ENCODE data around the gene GDI1. TPM values are rescaled to one million over a fixed set of nuclear protein-coding genes. Genes with fewer than 3 reads are reported as not detected.

Gene GDI1
- total and polyA plus RNA-seq, 2 experiments from 2014 or later: 48.5 to 95.9 TPM

GRCh38 chrX:154488336-154489075, 51.6 kb downstream of the GDI1 start:
- ATAC-seq: no peak
- no peak overlapping the region for H3K4me2 ChIP-seq
- H3K9me3 Mint-ChIP-seq: no peaks in the 10 kb centered on the region
- no peak overlapping the region for H3K27ac ChIP-seq (ENCODE audit: low read depth)
- no peak overlapping the region for H3K4me3 Mint-ChIP-seq
- H3K27me3 Mint-ChIP-seq (ENCODE audit: insufficient read depth, low read depth, poor library complexity): peaks cover 15% of the 10 kb centered on the region
- H3K27ac Mint-ChIP-seq: no peak overlapping the region
- no peak overlapping the region for H3K4me3 ChIP-seq
- no peak overlapping the region for H2AFZ ChIP-seq
- H3K4me1 Mint-ChIP-seq: peaks cover 4% of the 10 kb centered on the region; the same call in 2 of the 3 replicates
- DNase-seq (ENCODE audit: low spot score): no peak
- no peaks in the 10 kb centered on the region for H3K36me3 ChIP-seq (ENCODE audit: insufficient read depth)
- no peaks in the 10 kb centered on the region for H3K27me3 ChIP-seq (ENCODE audit: insufficient read depth)
- H4K20me1 ChIP-seq (replicated peaks; ENCODE audit: insufficient read depth): no peaks in the 10 kb centered on the region; the same call in 1 of the 2 replicates
- TF ChIP-seq CREB1 (CRISPR knock-in tag; IDR thresholded peaks at IDR 0.05; ENCODE audit: low read depth) (no peak), EZH2phosphoT487 (IDR thresholded peaks at IDR 0.05; ENCODE audit: unreplicated experiment) (no peak), EZH2 (IDR thresholded peaks at IDR 0.05; ENCODE audit: low read depth, unreplicated experiment) (no peak), JUNB (IDR thresholded peaks at IDR 0.05; ENCODE audit: unreplicated experiment) (no peak), POLR2AphosphoS5 (IDR thresholded peaks at IDR 0.05; ENCODE audit: low read depth) (no peak), ZNF331 (CRISPR knock-in tag; IDR thresholded peaks at IDR 0.05; ENCODE audit: low read depth) (no peak), NANOG (IDR thresholded peaks at IDR 0.05; ENCODE audit: borderline replicate concordance) (no peak), ZNF114 (CRISPR knock-in tag; IDR thresholded peaks at IDR 0.05) (no peak), ZNF462 (CRISPR knock-in tag; IDR thresholded peaks at IDR 0.05) (no peak), STAT1 (IDR thresholded peaks at IDR 0.05; ENCODE audit: unreplicated experiment) (no peak)
- TF ChIP-seq, protein P1, sequence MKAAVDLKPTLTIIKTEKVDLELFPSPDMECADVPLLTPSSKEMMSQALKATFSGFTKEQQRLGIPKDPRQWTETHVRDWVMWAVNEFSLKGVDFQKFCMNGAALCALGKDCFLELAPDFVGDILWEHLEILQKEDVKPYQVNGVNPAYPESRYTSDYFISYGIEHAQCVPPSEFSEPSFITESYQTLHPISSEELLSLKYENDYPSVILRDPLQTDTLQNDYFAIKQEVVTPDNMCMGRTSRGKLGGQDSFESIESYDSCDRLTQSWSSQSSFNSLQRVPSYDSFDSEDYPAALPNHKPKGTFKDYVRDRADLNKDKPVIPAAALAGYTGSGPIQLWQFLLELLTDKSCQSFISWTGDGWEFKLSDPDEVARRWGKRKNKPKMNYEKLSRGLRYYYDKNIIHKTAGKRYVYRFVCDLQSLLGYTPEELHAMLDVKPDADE (IDR thresholded peaks at IDR 0.05): no peak
- TF ChIP-seq, protein P2, sequence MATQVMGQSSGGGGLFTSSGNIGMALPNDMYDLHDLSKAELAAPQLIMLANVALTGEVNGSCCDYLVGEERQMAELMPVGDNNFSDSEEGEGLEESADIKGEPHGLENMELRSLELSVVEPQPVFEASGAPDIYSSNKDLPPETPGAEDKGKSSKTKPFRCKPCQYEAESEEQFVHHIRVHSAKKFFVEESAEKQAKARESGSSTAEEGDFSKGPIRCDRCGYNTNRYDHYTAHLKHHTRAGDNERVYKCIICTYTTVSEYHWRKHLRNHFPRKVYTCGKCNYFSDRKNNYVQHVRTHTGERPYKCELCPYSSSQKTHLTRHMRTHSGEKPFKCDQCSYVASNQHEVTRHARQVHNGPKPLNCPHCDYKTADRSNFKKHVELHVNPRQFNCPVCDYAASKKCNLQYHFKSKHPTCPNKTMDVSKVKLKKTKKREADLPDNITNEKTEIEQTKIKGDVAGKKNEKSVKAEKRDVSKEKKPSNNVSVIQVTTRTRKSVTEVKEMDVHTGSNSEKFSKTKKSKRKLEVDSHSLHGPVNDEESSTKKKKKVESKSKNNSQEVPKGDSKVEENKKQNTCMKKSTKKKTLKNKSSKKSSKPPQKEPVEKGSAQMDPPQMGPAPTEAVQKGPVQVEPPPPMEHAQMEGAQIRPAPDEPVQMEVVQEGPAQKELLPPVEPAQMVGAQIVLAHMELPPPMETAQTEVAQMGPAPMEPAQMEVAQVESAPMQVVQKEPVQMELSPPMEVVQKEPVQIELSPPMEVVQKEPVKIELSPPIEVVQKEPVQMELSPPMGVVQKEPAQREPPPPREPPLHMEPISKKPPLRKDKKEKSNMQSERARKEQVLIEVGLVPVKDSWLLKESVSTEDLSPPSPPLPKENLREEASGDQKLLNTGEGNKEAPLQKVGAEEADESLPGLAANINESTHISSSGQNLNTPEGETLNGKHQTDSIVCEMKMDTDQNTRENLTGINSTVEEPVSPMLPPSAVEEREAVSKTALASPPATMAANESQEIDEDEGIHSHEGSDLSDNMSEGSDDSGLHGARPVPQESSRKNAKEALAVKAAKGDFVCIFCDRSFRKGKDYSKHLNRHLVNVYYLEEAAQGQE (IDR thresholded peaks at IDR 0.05; ENCODE audit: unreplicated experiment): no peak
- TF ChIP-seq, protein P3, sequence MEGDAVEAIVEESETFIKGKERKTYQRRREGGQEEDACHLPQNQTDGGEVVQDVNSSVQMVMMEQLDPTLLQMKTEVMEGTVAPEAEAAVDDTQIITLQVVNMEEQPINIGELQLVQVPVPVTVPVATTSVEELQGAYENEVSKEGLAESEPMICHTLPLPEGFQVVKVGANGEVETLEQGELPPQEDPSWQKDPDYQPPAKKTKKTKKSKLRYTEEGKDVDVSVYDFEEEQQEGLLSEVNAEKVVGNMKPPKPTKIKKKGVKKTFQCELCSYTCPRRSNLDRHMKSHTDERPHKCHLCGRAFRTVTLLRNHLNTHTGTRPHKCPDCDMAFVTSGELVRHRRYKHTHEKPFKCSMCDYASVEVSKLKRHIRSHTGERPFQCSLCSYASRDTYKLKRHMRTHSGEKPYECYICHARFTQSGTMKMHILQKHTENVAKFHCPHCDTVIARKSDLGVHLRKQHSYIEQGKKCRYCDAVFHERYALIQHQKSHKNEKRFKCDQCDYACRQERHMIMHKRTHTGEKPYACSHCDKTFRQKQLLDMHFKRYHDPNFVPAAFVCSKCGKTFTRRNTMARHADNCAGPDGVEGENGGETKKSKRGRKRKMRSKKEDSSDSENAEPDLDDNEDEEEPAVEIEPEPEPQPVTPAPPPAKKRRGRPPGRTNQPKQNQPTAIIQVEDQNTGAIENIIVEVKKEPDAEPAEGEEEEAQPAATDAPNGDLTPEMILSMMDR (conservative IDR thresholded peaks at IDR 0.05; ENCODE audit: low read depth in 2 of 2): no peak
- peaks cover 3% of the 10 kb centered on the region; the same call in 2 of the 3 replicates for H3K36me3 Mint-ChIP-seq (ENCODE audit: low read depth)
- no peaks in the 10 kb centered on the region for H3F3A ChIP-seq (replicated peaks; ENCODE audit: low read depth)
- H3K4me1 ChIP-seq (ENCODE audit: insufficient read depth): no peaks in the 10 kb centered on the region
- H3K79me2 ChIP-seq (replicated peaks; ENCODE audit: insufficient read depth): no peaks in the 10 kb centered on the region
- H3K9me2 ChIP-seq (ENCODE audit: insufficient read depth): no peaks in the 10 kb centered on the region
